Heart right ventricle (tissue), 16 donors: ENCODE measurements around the gene CSRP2. TPM values are rescaled to one million over a fixed set of nuclear protein-coding genes. Genes with fewer than 3 reads are reported as not detected.

Experiments used
- ATAC-seq, 8 donors: fragments of 200-7000 bp; cut with Tn5 transposase; one replicate each; pipeline ENCODE4 v1.9.1; 2020; ENCODE audit warnings: mild to moderate bottlenecking in 8 of 8, moderate library complexity in 8 of 8, moderate number of reproducible peaks in 1 of 8
- DNase-seq, 2 donors: peaks; one replicate each; pipeline ENCODE4 v3.0.0-alpha.2; 2020
- H3K27ac ChIP-seq, 10 donors: fragments of 200-600 bp; sonication (generic) in 2 of 10; one replicate each; pipeline versions ENCODE4 v1.5.0 to v1.8.0; 2020 to 2022; ENCODE audit warnings: mild to moderate bottlenecking in 3 of 10
- H3K27me3 ChIP-seq, 7 donors: fragments of 200-600 bp; one replicate each; pipeline ENCODE4 v1.8.0; 2021 to 2022; ENCODE audit warnings: mild to moderate bottlenecking in 2 of 7
- H3K36me3 ChIP-seq, 9 donors: fragments of 200-600 bp; sonication (generic) in 1 of 9; one replicate each; pipeline versions ENCODE4 v1.5.0 to v1.8.0; 2020 to 2022; ENCODE audit warnings: mild to moderate bottlenecking in 2 of 9
- H3K4me1 ChIP-seq, 9 donors: fragments of 200-600 bp; sonication (generic) in 1 of 9; one replicate each; pipeline versions ENCODE4 v1.5.0 to v1.8.0; 2020 to 2022; ENCODE audit warnings: mild to moderate bottlenecking in 4 of 9
- H3K4me3 ChIP-seq, 10 donors: fragments of 200-600 bp; sonication (generic) in 2 of 10; one replicate each; pipeline versions ENCODE4 v1.5.0 to v1.8.0; 2020 to 2022; ENCODE audit warnings: mild to moderate bottlenecking in 7 of 10, moderate library complexity in 2 of 10
- H3K9me3 ChIP-seq, 11 donors: fragments of 200-600 bp in 10 of 11; sonication (generic) in 2 of 11; one replicate each; pipeline versions ENCODE4 v1.5.0 to v1.8.0; 2013 to 2022; ENCODE audit warnings: mild to moderate bottlenecking in 2 of 11, control low read depth in 1 of 11, moderate library complexity in 1 of 11
- CTCF ChIP-seq, 9 donors: fragments of 200-600 bp; sonication (generic) in 2 of 9; IDR thresholded peaks; one replicate each; pipeline versions ENCODE4 v1.5.0 to v1.8.0; 2021 to 2022; ENCODE audit warnings: antibody characterized with exemption in 9 of 9, mild to moderate bottlenecking in 5 of 9, moderate library complexity in 1 of 9
- WGBS, 2 donors: extraction: QIAGEN DNeasy Blood & Tissue Kit; methylation state at CpG; one replicate each; pipeline ENCODE4 v1.1.7; 2013; ENCODE audit warnings: inconsistent platforms in 1 of 2; 5-methylcytosine and 5-hydroxymethylcytosine counted together
- intact Hi-C, 10 donors: fragments of 100-400 bp; cut with DNase I; formaldehyde crosslinking; loops; one replicate each; pipeline versions ENCODE4 v1.11.1 to v1.14.2; 2022
- long read RNA-seq, 3 donors: library from polyadenylated mRNA; unstranded; transcript quantifications; one replicate each; pipeline ENCODE4 v2.0.0, GENCODE V29; 2020 to 2021
- polyA plus RNA-seq, 2 donors: library from polyadenylated mRNA; stranded (reverse); fragments of 200-250 nt; gene quantifications; one replicate each; pipeline ENCODE4 v1.2.3, GENCODE V29; 2013
- total RNA-seq, 10 donors: library from RNA; stranded (reverse); fragmentation: NEBNext Ultra II Directional in 3 of 10; extraction: Animal tissue kit (Norgen Biotek cat#: 25700) in 3 of 10; gene quantifications; one replicate each; pipeline versions ENCODE4 v1.2.1 to v1.2.4, GENCODE V29; 2021 to 2023
- donor health status: Arrhythmogenic right ventricular cardiomyopathy.
- donor health status: ischemic (EF 13 %, LVEDD 7.1; RV severe dilation, severe dysfunction).
- donor health status: healthy with polysubstance abuse.
- donor health status: DM: no; HTN: yes; CAD: no.
- donor health status: DM: no; HTN: no; CAD: no.
- donor health status: ischemic (EF 25% LVEDD 6.9; RV normal size, moderate dysfunction).
- donor health status: ischemic (EF 25% LVEDD 5.7; RV mildly dilated, moderate dysfunction).
- donor health status: healthy.
- donor health status: DM: yes; HTN: yes; CAD: no.
- donor health status: Ischemic cardiomyopathy.
- donor health status: ischemic (EF 35%, LVEDD 5.7; RV mildly dilated, moderate dysfunction).
- donor health status: nonischemic (EF 11% LVEDD 7.7; RV severe dilation, severe dysfunction).
- donor health status: DM: yes; HTN: yes; CAD: no.
- donor health status: PGD.
- donor health status: ischemic (EF 29% LVEDD 5.4; RV normal size, mild dysfunction).
- donor health status: nonischemic (EF 23%, LVEDD 6.1; RV moderate dilation, normal function).

CSRP2 gene
- 10 to 100 TPM in 9 of 10 donors, 1 to 10 TPM in 1; 9.7 to 43.5 (median 19.7) TPM for total RNA-seq
- 10 to 100 TPM; 20.8 to 46.3 TPM for polyA plus RNA-seq
- long read RNA-seq, donor 1, transcript CSRP2-201 (6 exons, 943 nt): major isoform, 18 of 27 reads
- long read RNA-seq, donor 1, partial matches to known transcripts: 0 of 27 reads
- long read RNA-seq, donor 1, other reads (novel, unspliced or antisense): 5 of 27 reads
- long read RNA-seq, donor 2, transcript CSRP2-201 (6 exons, 943 nt): major isoform, 19 of 21 reads
- long read RNA-seq, donor 2, partial matches to known transcripts: 0 of 21 reads
- long read RNA-seq, donor 2, other reads (novel, unspliced or antisense): 1 of 21 reads
- long read RNA-seq, donor 3, partial matches to known transcripts: 0 of 3 reads
- long read RNA-seq, donor 3, other reads (novel, unspliced or antisense): 1 of 3 reads

- Histone ChIP-seq H3K27ac (peak within 1 kb of the TSS; percentile 83 to 96 (median 92)), H3K4me1 (peaks cover 0 to 40% (median 22%) of the 10 kb centered on the region in 9 donors), H3K4me3 (peak within 1 kb of the TSS; percentile 62 to 89 (median 78)), H3K27me3 (peaks cover 0 to 40% (median 0%) of the 10 kb centered on the region in 7 donors), H3K36me3 (no peaks in the 10 kb centered on the region), H3K9me3 (peaks cover 0 to 14% (median 0%) of the 10 kb centered on the region in 11 donors)
- TF ChIP-seq CTCF (IDR thresholded peaks at IDR 0.05): peak in 5 of 9 donors; percentile 17 to 44 (median 29)
- peak; percentile 95 to 98 (median 96) for ATAC-seq
- DNase-seq: peak; percentile 88 to 92
- intact Hi-C loops: loop anchor here in 1 of 10 donors (5.0 kb wide), 1 partner anchor 133 kb away; no protein-coding TSS in a partner anchor
- WGBS, 2 donors: 1% methylated on average over 67 to 71 of the region's 71 CpGs
Observed at GRCh38 chr12:76878899-76879709, at the start of gene CSRP2. CSRP2 (minus strand) TSS chr12:76879019; CDS start chr12:76866260, 12,759 bp downstream.

- 66 to 68% methylated on average over 2 of the region's 2 CpGs for WGBS, 2 donors
- no peaks in the 10 kb centered on the region for H3K36me3 ChIP-seq
- H3K4me1 ChIP-seq: no peaks in the 10 kb centered on the region
- no peak overlapping the region for H3K4me3 ChIP-seq
- no peak overlapping the region for H3K27ac ChIP-seq
- DNase-seq (peak in 1 of 2 donors; percentile 15), ATAC-seq (no peak)
- H3K27me3 ChIP-seq: peaks cover 0 to 4% (median 0%) of the 10 kb centered on the region in 7 donors
- H3K9me3 ChIP-seq: peaks cover 0 to 4% (median 0%) of the 10 kb centered on the region in 11 donors
- TF ChIP-seq CTCF (IDR thresholded peaks at IDR 0.05): peak in 8 of 9 donors; percentile 19 to 59 (median 49)
- intact Hi-C loops: loop anchor here in 1 of 10 donors (10.0 kb wide), 1 partner anchor 302 kb away; no protein-coding TSS in a partner anchor
Observed at GRCh38 chr12:76927170-76927784, 48.5 kb upstream of the CSRP2 start.

GRCh38 chr12:76925135-76925534 lies 46.3 kb upstream of the CSRP2 start:
- Histone ChIP-seq H3K27me3 (no peaks in the 10 kb centered on the region), H3K4me1 (no peaks in the 10 kb centered on the region), H3K27ac (no peak overlapping the region), H3K36me3 (no peaks in the 10 kb centered on the region), H3K9me3 (no peaks in the 10 kb centered on the region), H3K4me3 (no peak overlapping the region)
- whole genome bisulfite sequencing, 2 donors: 78 to 89% methylated on average over 1 of the region's 1 CpG
- ATAC-seq: no peak
- intact Hi-C loops: loop anchor here in 1 of 10 donors (10.0 kb wide), 1 partner anchor 300 kb away; no protein-coding TSS in a partner anchor
- DNase-seq: no peak
- no peak for TF ChIP-seq CTCF (IDR thresholded peaks at IDR 0.05)

GRCh38 chr12:76922866-76923265 lies 44.0 kb upstream of the CSRP2 start:
- Histone ChIP-seq H3K4me1 (no peaks in the 10 kb centered on the region), H3K27ac (no peak overlapping the region), H3K9me3 (no peaks in the 10 kb centered on the region), H3K4me3 (no peak overlapping the region), H3K36me3 (no peaks in the 10 kb centered on the region), H3K27me3 (no peaks in the 10 kb centered on the region)
- intact Hi-C loops: loop anchor here in 2 of 10 donors (5.0 to 10.0 kb wide), 3 partner anchors 41 to 301 kb away; no protein-coding TSS in a partner anchor
- TF ChIP-seq CTCF (IDR thresholded peaks at IDR 0.05): no peak
- DNase-seq (no peak), ATAC-seq (no peak)
- WGBS, 2 donors: 68 to 69% methylated on average over 2 of the region's 2 CpGs
